Measurements from ENCODE around the gene AFF3. TPM values are rescaled to one million over a fixed set of nuclear protein-coding genes. Genes with fewer than 3 reads are reported as not detected.

Gene AFF3
- total and polyA plus RNA-seq, 2 donors (not counting 3 experiments of a cell fraction or from before 2014, with no cell fraction given): 0.06 to 0.07 TPM

DNA sequence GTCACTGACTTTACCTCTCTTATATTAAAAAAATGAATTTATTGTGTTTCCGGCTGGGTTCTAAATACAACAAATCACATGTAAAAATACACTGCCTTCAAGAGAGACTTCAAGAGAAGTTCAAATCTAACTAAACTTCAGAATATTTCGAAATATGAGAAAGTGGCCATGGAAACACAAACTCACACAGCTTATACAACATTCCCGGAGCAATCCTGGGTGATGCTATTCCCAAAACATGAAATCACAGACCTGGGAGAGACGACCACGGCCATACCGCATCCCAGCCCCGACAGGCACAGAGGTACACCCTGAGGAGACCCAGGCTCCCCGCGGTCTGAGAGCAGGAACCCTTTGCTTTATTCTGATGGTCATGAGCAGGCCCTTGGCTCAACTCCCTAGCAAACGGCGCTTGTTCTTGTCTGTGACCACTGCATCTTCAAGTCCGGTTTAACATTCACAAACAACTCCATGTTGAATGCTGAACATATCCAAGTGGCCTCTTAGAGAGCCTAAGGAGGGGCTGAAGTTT is 467.2 kb downstream of the AFF3 start:
- FAIRE-seq (no peak), DNase-seq (ENCODE audit: low read depth, low spot score) (no peak)
- Histone ChIP-seq H3K9me1 (replicated peaks; ENCODE audit: control insufficient read depth, extremely low read depth, insufficient read depth, low read length) (no peaks in the 10 kb centered on the region), H2AFZ (ENCODE audit: low read depth, low read length) (no peak overlapping the region), H3K4me1 (ENCODE audit: control insufficient read depth, extremely low read depth, insufficient read depth, low read length) (no peaks in the 10 kb centered on the region), H4K20me1 (replicated peaks; ENCODE audit: control insufficient read depth, extremely low read depth, insufficient read depth, low read length) (no peaks in the 10 kb centered on the region), H3K79me2 (ENCODE audit: control insufficient read depth, insufficient read depth, low read length) (no peaks in the 10 kb centered on the region), H3K36me3 (ENCODE audit: control insufficient read depth in 2 of 2, extremely low read depth in 1 of 2, insufficient read depth in 2 of 2, low read length in 2 of 2) (no peaks in the 10 kb centered on the region), H3K4me2 (ENCODE audit: insufficient read depth, low read length) (no peak overlapping the region), H3K4me3 (replicated peaks in 1 of 3; ENCODE audit: insufficient read depth in 1 of 3, low read depth in 1 of 3, low read length in 3 of 3) (no peak overlapping the region), H3K9ac (replicated peaks; ENCODE audit: extremely low read depth, insufficient read depth, low read length) (no peak overlapping the region), H3K9me3 (replicated peaks; ENCODE audit: control insufficient read depth, insufficient read depth, low read length) (no peaks in the 10 kb centered on the region), H3K27ac (ENCODE audit: insufficient read depth, low read depth, low read length) (no peak overlapping the region), H3K27me3 (ENCODE audit: control insufficient read depth in 2 of 2, insufficient read depth in 2 of 2, low read length in 2 of 2) (no peaks in the 10 kb centered on the region)
- TF ChIP-seq MYC (IDR thresholded peaks at IDR 0.05; ENCODE audit: low read depth, low read length): no peak
- TF ChIP-seq, protein P1, sequence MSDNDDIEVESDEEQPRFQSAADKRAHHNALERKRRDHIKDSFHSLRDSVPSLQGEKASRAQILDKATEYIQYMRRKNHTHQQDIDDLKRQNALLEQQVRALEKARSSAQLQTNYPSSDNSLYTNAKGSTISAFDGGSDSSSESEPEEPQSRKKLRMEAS (IDR thresholded peaks at IDR 0.05; ENCODE audit: insufficient read depth, insufficient read length): no peak
- TF ChIP-seq FOS (IDR thresholded peaks at IDR 0.05; ENCODE audit: borderline replicate concordance, insufficient read depth, low read length): no peak
- no peak for TF ChIP-seq POLR2A (IDR thresholded peaks at IDR 0.05; ENCODE audit: low read depth, low read length)
- TF ChIP-seq CTCF (IDR thresholded peaks at IDR 0.05; ENCODE audit: extremely low read depth in 1 of 2, insufficient read depth in 1 of 2, low read depth in 1 of 2, low read length in 2 of 2): no peak
- TF ChIP-seq JUN (IDR thresholded peaks at IDR 0.05; ENCODE audit: borderline replicate concordance, insufficient read depth, insufficient read length, low read depth): no peak
- no peak for TF ChIP-seq POLR2AphosphoS5 (IDR thresholded peaks at IDR 0.05; ENCODE audit: insufficient read depth, low read depth, low read length)
- no peak for TF ChIP-seq EZH2 (IDR thresholded peaks at IDR 0.05; ENCODE audit: borderline replicate concordance, low read depth, low read length, severe bottlenecking)
- TF ChIP-seq GATA2 (IDR thresholded peaks at IDR 0.05; ENCODE audit: insufficient read depth, insufficient read length, low read depth, low read length): no peak
- no TSS peak for BruUV-seq (replicated peaks)
- intact Hi-C loops (cut with micrococcal nuclease): no loop called here
- POLR2A ChIA-PET: no interaction called here
- dilution Hi-C loops (cut with MboI; ENCODE audit: extremely low pct_ligation_motif_present, low sequenced_read_pairs): no loop called here
- CTCF ChIA-PET: no interaction called here
